GM18951 (cell line): ENCODE measurements around the gene UBA3.
A peak's percentile ranks its signal among the peaks of the same experiment; 100 is the strongest.

Experiments
- POLR2A ChIP-seq: IDR thresholded peaks from 4 replicates; pipeline ENCODE4 v1.6.1; 2011; ENCODE audit warnings: mild to moderate bottlenecking; ENCODE audit not compliant: insufficient read length, insufficient read depth; ENCODE audit errors: extremely low read depth
- in situ Hi-C: fragments of 300-500 bp; cut with MboI; formaldehyde crosslinking; loops from one replicate; pipeline ENCODE4 v1.12.0; 2022; ENCODE audit warnings: low sequenced_read_pairs, mixed read lengths, inconsistent platforms; ENCODE audit not compliant: unreplicated experiment

Gene UBA3

GRCh38 chr3:69032142-69032541 lies 48.0 kb downstream of the UBA3 start:
- TF ChIP-seq POLR2A = no peak
- in situ Hi-C loops = no loop called here

- TF ChIP-seq POLR2A = no peak
- in situ Hi-C loops = no loop called here
Observed at GRCh38 chr3:69031635-69032034, 48.5 kb downstream of the UBA3 start.

GRCh38 chr3:69020857-69021256 lies 59.3 kb downstream of the UBA3 start:
- in situ Hi-C loops = no loop called here
- TF ChIP-seq POLR2A = no peak

- no peak for TF ChIP-seq POLR2A
- in situ Hi-C loops = no loop called here
Observed at GRCh38 chr3:69020424-69020823, 59.7 kb downstream of the UBA3 start.

GRCh38 chr3:69016901-69017300 lies 63.3 kb downstream of the UBA3 start:
- in situ Hi-C loops = no loop called here

GRCh38 chr3:69016102-69016501 lies 64.1 kb downstream of the UBA3 start:
- in situ Hi-C loops = no loop called here
- no peak for TF ChIP-seq POLR2A

More at GRCh38 chr3:69016901-69017300, 63.3 kb downstream of the UBA3 start:
- TF ChIP-seq POLR2A = no peak

GRCh38 chr3:69014022-69014580 lies 66.1 kb downstream of the UBA3 start:
- no peak for TF ChIP-seq POLR2A
- in situ Hi-C loops = no loop called here

GRCh38 chr3:69013253-69014021 lies 66.7 kb downstream of the UBA3 start, which contains the start of gene EOGT:
TSS of gene EOGT (minus strand) at chr3:69013684. CDS start at chr3:69009846, 3,838 bp downstream.
- in situ Hi-C loops = no loop called here
- TF ChIP-seq POLR2A = peak; percentile 65

GRCh38 chr3:69012800-69013252 lies 67.3 kb downstream of the UBA3 start:
- TF ChIP-seq POLR2A = no peak
- in situ Hi-C loops = no loop called here

- in situ Hi-C loops = no loop called here
- no peak for TF ChIP-seq POLR2A
Observed at GRCh38 chr3:69012100-69012799, 67.9 kb downstream of the UBA3 start.

- in situ Hi-C loops = no loop called here
- TF ChIP-seq POLR2A = no peak
Observed at GRCh38 chr3:69011096-69011730, 69.0 kb downstream of the UBA3 start.

- in situ Hi-C loops = no loop called here
- TF ChIP-seq POLR2A = no peak
Observed at GRCh38 chr3:69009559-69010410, 70.4 kb downstream of the UBA3 start.
